BE2C (cell line): ENCODE measurements around the gene SWSAP1.
A peak's percentile ranks its signal among the peaks of the same experiment; 100 is the strongest.

Experiments
- DNase-seq: peaks from one replicate; pipeline ENCODE4 v3.0.0-alpha.2; 2020
- H3K27me3 ChIP-seq: fragments of 250-450 bp; sonication (Bioruptor Pico); 2 replicates; pipeline ENCODE4 v1.5.1; 2020; ENCODE audit warnings: mild to moderate bottlenecking
- H3K36me3 ChIP-seq: fragments of 250-450 bp; sonication (Bioruptor Pico); 2 replicates; pipeline ENCODE4 v1.5.1; 2020; ENCODE audit warnings: mild to moderate bottlenecking
- H3K4me1 ChIP-seq: fragments of 250-450 bp; sonication (Bioruptor Pico); 2 replicates; pipeline ENCODE4 v1.5.1; 2020
- H3K4me3 ChIP-seq: 2 replicates; pipeline ENCODE4 v1.5.1; 2011; ENCODE audit warnings: low read depth, low read length
- H3K9me3 ChIP-seq: fragments of 250-450 bp; sonication (Bioruptor Pico); 2 replicates; pipeline ENCODE4 v1.5.1; 2020
- TF ChIP-seq, protein P1 (sequence below): IDR thresholded peaks from 2 replicates; pipeline ENCODE4 v1.5.1; 2012; ENCODE audit warnings: mild to moderate bottlenecking, low read depth, low read length

Gene SWSAP1

DNA sequence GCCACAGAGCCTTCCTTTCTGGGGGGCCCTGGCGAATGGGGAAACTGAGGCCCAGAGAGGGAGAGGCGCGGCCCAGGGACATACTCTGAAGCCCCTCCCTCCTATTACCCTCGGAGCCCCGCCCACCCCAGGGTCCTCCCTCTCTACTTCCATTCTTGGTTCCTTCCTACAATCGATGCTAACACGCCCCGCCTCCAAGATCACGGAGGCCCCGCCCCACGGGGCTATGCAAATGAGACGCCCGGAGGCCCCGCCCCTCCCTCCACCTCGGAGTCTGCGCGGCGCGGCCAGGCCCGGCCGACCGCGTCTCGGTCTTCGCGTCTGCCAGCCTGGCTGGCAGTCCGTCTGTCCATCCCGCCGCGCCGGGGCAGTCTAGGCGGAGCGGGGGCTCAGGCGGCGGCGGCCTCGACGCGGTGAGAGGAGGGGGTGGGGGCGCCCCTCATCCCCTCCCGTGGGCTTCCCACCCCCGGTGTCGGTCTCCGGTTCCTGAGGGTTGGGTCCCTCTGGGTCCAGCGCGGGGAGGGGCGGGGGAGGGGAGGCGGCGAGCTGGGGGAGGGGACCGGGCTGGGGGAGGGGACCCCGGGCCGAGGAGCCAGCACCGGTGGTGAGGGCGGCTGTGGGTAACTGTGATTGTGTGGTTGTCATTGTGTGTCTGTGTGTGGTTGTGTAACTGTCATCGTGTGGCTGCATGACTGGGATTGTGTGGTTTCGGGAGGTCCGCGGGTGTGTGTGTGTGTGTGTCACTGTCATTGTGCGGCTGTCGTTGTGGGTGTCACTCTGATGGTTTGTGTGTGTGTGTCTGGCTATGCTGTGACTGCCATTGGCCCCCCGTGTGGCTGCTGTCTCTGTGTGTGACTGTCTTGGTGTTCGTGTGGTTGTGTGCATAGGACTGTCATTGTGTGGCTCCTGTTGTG lies 19.0 kb upstream of the SWSAP1 start, which contains the start of gene PLPPR2:
TSS of gene PLPPR2 (plus strand) at position 273 of the 914 bp plus-strand sequence. CDS start 2,242 bp downstream, outside the sequence.
- no peaks in the 10 kb centered on the region for H3K9me3 ChIP-seq
- TF ChIP-seq, protein P1, sequence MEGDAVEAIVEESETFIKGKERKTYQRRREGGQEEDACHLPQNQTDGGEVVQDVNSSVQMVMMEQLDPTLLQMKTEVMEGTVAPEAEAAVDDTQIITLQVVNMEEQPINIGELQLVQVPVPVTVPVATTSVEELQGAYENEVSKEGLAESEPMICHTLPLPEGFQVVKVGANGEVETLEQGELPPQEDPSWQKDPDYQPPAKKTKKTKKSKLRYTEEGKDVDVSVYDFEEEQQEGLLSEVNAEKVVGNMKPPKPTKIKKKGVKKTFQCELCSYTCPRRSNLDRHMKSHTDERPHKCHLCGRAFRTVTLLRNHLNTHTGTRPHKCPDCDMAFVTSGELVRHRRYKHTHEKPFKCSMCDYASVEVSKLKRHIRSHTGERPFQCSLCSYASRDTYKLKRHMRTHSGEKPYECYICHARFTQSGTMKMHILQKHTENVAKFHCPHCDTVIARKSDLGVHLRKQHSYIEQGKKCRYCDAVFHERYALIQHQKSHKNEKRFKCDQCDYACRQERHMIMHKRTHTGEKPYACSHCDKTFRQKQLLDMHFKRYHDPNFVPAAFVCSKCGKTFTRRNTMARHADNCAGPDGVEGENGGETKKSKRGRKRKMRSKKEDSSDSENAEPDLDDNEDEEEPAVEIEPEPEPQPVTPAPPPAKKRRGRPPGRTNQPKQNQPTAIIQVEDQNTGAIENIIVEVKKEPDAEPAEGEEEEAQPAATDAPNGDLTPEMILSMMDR = no peak
- peak within 1 kb of the TSS; percentile 59 for H3K4me3 ChIP-seq
- DNase-seq = peak; percentile 99
- H3K27me3 ChIP-seq = no peaks in the 10 kb centered on the region
- H3K4me1 ChIP-seq = peaks cover 4% of the 10 kb centered on the region; the same call in 1 of the 2 replicates
- H3K36me3 ChIP-seq = no peaks in the 10 kb centered on the region; the same call in 1 of the 2 replicates

DNA sequence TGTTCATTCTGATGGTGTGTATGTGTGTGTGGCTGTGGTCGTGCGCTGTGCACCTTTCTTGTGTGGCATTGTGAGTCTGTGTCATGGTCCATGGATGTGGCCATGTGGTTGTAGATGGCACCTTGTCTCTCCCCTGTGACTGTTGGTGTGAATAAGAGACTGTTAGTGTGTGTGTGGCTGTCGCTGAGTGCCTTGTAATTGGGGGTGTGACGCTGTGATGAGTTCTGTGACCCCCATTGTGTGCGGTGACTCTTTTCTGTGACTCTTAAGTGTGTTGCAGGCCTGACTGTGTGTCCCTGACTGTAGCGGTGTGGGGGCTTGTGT lies 18.4 kb upstream of the SWSAP1 start:
- Histone ChIP-seq H3K27me3 (no peaks in the 10 kb centered on the region), H3K4me1 (peaks cover 4% of the 10 kb centered on the region; the same call in 1 of the 2 replicates), H3K4me3 (peak overlapping the region; percentile 59), H3K9me3 (no peaks in the 10 kb centered on the region), H3K36me3 (no peaks in the 10 kb centered on the region; the same call in 1 of the 2 replicates)
- DNase-seq = no peak
- TF ChIP-seq, protein P1 = no peak

DNA sequence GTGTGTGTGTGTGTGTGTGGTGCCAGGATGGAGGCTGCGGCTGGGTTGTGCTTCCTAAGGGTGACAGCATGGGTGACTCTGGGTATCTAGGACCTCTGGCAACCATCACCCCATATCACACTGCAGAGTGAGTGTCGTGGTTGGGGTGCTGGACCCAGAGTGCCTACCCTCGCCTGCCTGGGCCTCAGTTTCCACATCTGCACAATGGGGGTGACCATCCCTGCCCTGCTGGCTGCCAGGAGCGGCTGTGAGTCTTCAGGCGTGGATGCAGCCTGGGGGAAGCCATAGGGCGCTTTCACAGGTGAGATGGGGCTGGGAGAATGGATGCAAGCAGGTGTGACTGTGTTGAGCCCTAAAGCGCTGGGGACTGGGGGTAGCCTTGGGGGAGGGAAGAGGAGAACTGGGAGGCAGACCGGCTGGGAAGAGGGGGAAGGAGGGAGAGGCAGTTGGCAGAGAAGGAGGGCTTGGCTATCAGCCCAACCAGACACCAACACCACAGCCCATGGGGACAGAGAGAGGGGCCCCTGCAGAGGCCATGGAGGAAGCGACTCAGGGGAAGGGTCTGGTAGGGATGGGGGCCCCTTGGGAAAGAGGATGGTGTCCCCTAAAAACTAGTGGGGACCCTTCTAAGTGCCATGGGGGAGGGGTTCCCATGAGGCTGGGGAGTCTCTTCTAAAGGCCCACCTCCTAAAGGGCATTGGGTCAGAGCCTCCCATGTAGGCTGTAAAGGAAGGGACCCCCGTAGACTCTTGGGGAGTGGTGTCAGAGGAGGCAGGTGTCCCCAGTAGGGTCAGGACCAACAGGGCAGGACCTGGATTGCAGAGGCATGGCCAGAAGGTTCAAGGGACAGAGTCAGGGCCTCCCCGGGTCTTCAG lies 17.6 kb upstream of the SWSAP1 start:
- Histone ChIP-seq H3K9me3 (no peaks in the 10 kb centered on the region), H3K36me3 (peaks cover 4% of the 10 kb centered on the region; the same call in 1 of the 2 replicates), H3K27me3 (no peaks in the 10 kb centered on the region), H3K4me1 (peaks cover 4% of the 10 kb centered on the region; the same call in 1 of the 2 replicates), H3K4me3 (no peak overlapping the region)
- DNase-seq = no peak
- TF ChIP-seq, protein P1 = no peak

DNA sequence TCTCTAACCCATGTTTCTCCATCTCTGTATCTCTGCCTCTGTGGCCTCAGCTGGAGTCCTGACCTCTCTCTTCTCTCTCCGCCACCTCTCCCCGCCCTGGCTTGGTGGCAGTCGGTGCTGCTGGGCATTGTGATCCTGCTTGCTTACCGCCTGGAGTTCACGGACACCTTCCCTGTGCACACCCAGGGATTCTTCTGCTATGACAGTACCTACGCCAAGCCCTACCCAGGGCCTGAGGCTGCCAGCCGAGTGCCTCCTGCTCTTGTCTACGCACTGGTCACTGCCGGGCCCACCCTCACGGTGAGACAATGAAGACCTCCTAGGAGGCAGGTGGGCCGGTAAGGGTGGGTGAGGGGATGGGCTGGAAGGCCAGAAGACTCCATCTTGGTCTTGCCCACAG lies 15.0 kb upstream of the SWSAP1 start:
- peaks cover 4% of the 10 kb centered on the region; the same call in 1 of the 2 replicates for H3K36me3 ChIP-seq
- TF ChIP-seq, protein P1 = no peak
- H3K9me3 ChIP-seq = no peaks in the 10 kb centered on the region
- peaks cover 4% of the 10 kb centered on the region; the same call in 1 of the 2 replicates for H3K4me1 ChIP-seq
- no peak for DNase-seq
- no peaks in the 10 kb centered on the region for H3K27me3 ChIP-seq
- H3K4me3 ChIP-seq = no peak overlapping the region

DNA sequence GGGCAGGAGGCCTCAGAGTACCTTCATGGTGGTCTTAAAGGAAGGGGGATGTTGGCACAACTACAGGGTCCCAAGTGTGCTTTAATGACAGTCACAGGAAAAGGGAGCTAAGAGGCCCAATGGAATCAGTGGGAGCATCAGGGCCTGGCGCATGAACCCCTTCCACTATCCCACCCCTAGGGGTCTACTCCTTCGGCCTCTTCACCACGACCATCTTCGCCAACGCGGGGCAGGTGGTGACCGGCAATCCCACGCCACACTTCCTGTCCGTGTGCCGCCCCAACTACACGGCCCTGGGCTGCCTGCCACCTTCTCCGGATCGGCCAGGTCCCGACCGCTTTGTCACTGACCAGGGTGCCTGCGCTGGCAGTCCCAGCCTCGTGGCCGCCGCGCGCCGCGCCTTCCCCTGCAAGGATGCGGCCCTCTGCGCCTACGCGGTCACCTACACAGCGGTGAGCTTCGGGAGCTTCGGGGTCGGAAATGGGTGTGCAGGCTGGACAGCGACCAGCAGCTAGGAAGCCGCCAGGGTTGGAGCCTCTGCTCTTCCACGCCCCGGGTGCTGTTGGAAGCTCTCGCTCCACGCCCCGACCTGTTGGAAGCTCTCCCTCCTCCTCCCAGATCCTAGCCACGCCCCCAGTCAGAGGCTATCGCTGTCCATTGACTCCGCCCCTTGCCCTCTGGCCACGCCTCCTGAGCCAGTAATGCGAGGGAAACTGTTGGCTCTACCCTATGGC lies 13.3 kb upstream of the SWSAP1 start:
- no peak overlapping the region for H3K4me3 ChIP-seq
- H3K36me3 ChIP-seq = peaks cover 4% of the 10 kb centered on the region; the same call in 1 of the 2 replicates
- TF ChIP-seq, protein P1 = no peak
- H3K9me3 ChIP-seq = no peaks in the 10 kb centered on the region
- no peaks in the 10 kb centered on the region for H3K4me1 ChIP-seq
- peak; percentile 63 for DNase-seq
- no peaks in the 10 kb centered on the region for H3K27me3 ChIP-seq
